ENCODE results near the gene IFI16.
A peak's percentile ranks its signal among the peaks of the same experiment; 100 is the strongest.

Gene IFI16

GRCh38 chr1:158984386-158984785, 25.3 kb upstream of the IFI16 start:
- Histone ChIP-seq H3K9me3 (ENCODE audit: control insufficient read depth in 1 of 2, low read length in 2 of 2) (peaks cover 0 to 4% of the 10 kb centered on the region in 2 donors), H3K27me3 (ENCODE audit: control insufficient read depth in 1 of 2, insufficient read depth in 2 of 2, low read length in 2 of 2) (no peaks in the 10 kb centered on the region), H3K36me3 (ENCODE audit: control insufficient read depth in 1 of 2, insufficient read depth in 2 of 2, low read length in 2 of 2) (no peaks in the 10 kb centered on the region), H3K4me3 (ENCODE audit: low read depth in 1 of 2, low read length in 2 of 2) (no peak overlapping the region), H3K27ac (ENCODE audit: low read depth, low read length) (no peak overlapping the region), H3K4me1 (ENCODE audit: control insufficient read depth in 1 of 2, insufficient read depth in 2 of 2, low read length in 2 of 2) (no peaks in the 10 kb centered on the region), H3K9ac (ENCODE audit: low read depth in 1 of 2, low read length in 2 of 2) (no peak overlapping the region)

- H3K27ac ChIP-seq (ENCODE audit: low read depth, low read length) = no peak overlapping the region
- peaks cover 0 to under 1% of the 10 kb centered on the region in 2 donors for H3K9me3 ChIP-seq (ENCODE audit: control insufficient read depth in 1 of 2, low read length in 2 of 2)
- H3K4me1 ChIP-seq (ENCODE audit: control insufficient read depth in 1 of 2, insufficient read depth in 2 of 2, low read length in 2 of 2) = no peaks in the 10 kb centered on the region
- no peaks in the 10 kb centered on the region for H3K36me3 ChIP-seq (ENCODE audit: control insufficient read depth in 1 of 2, insufficient read depth in 2 of 2, low read length in 2 of 2)
- H3K27me3 ChIP-seq (ENCODE audit: control insufficient read depth in 1 of 2, insufficient read depth in 2 of 2, low read length in 2 of 2) = no peaks in the 10 kb centered on the region
- H3K9ac ChIP-seq (ENCODE audit: low read depth in 1 of 2, low read length in 2 of 2) = no peak overlapping the region
- no peak overlapping the region for H3K4me3 ChIP-seq (ENCODE audit: low read depth in 1 of 2, low read length in 2 of 2)
Measured at GRCh38 chr1:158989424-158989823, 20.3 kb upstream of the IFI16 start.

GRCh38 chr1:158992787-158993312, 16.9 kb upstream of the IFI16 start:
- H3K27ac ChIP-seq (ENCODE audit: low read depth, low read length) = no peak overlapping the region
- H3K36me3 ChIP-seq (ENCODE audit: control insufficient read depth in 1 of 2, insufficient read depth in 2 of 2, low read length in 2 of 2) = no peaks in the 10 kb centered on the region
- H3K9ac ChIP-seq (ENCODE audit: low read depth in 1 of 2, low read length in 2 of 2) = no peak overlapping the region
- H3K4me3 ChIP-seq (ENCODE audit: low read depth in 1 of 2, low read length in 2 of 2) = no peak overlapping the region
- H3K27me3 ChIP-seq (ENCODE audit: control insufficient read depth in 1 of 2, insufficient read depth in 2 of 2, low read length in 2 of 2) = no peaks in the 10 kb centered on the region
- no peaks in the 10 kb centered on the region for H3K9me3 ChIP-seq (ENCODE audit: control insufficient read depth in 1 of 2, low read length in 2 of 2)
- no peaks in the 10 kb centered on the region for H3K4me1 ChIP-seq (ENCODE audit: control insufficient read depth in 1 of 2, insufficient read depth in 2 of 2, low read length in 2 of 2)

GRCh38 chr1:158996998-158997397, 12.7 kb upstream of the IFI16 start:
- Histone ChIP-seq H3K9me3 (ENCODE audit: control insufficient read depth in 1 of 2, low read length in 2 of 2) (no peaks in the 10 kb centered on the region), H3K9ac (ENCODE audit: low read depth in 1 of 2, low read length in 2 of 2) (no peak overlapping the region), H3K4me1 (ENCODE audit: control insufficient read depth in 1 of 2, insufficient read depth in 2 of 2, low read length in 2 of 2) (no peaks in the 10 kb centered on the region), H3K4me3 (ENCODE audit: low read depth in 1 of 2, low read length in 2 of 2) (no peak overlapping the region), H3K36me3 (ENCODE audit: control insufficient read depth in 1 of 2, insufficient read depth in 2 of 2, low read length in 2 of 2) (no peaks in the 10 kb centered on the region), H3K27me3 (ENCODE audit: control insufficient read depth in 1 of 2, insufficient read depth in 2 of 2, low read length in 2 of 2) (no peaks in the 10 kb centered on the region), H3K27ac (ENCODE audit: low read depth, low read length) (no peak overlapping the region)

GRCh38 chr1:158998037-158998780, 11.5 kb upstream of the IFI16 start:
- no peaks in the 10 kb centered on the region for H3K4me1 ChIP-seq (ENCODE audit: control insufficient read depth in 1 of 2, insufficient read depth in 2 of 2, low read length in 2 of 2)
- no peaks in the 10 kb centered on the region for H3K36me3 ChIP-seq (ENCODE audit: control insufficient read depth in 1 of 2, insufficient read depth in 2 of 2, low read length in 2 of 2)
- H3K9ac ChIP-seq (ENCODE audit: low read depth in 1 of 2, low read length in 2 of 2) = peak overlapping the region in 1 of 2 donors; percentile 21
- H3K27ac ChIP-seq (ENCODE audit: low read depth, low read length) = no peak overlapping the region
- peak overlapping the region; percentile 68 to 69 for H3K4me3 ChIP-seq (ENCODE audit: low read depth in 1 of 2, low read length in 2 of 2)
- H3K27me3 ChIP-seq (ENCODE audit: control insufficient read depth in 1 of 2, insufficient read depth in 2 of 2, low read length in 2 of 2) = no peaks in the 10 kb centered on the region
- H3K9me3 ChIP-seq (ENCODE audit: control insufficient read depth in 1 of 2, low read length in 2 of 2) = no peaks in the 10 kb centered on the region

- Histone ChIP-seq H3K27ac (ENCODE audit: low read depth, low read length) (no peak overlapping the region), H3K4me1 (ENCODE audit: control insufficient read depth in 1 of 2, insufficient read depth in 2 of 2, low read length in 2 of 2) (no peaks in the 10 kb centered on the region), H3K27me3 (ENCODE audit: control insufficient read depth in 1 of 2, insufficient read depth in 2 of 2, low read length in 2 of 2) (no peaks in the 10 kb centered on the region), H3K9ac (ENCODE audit: low read depth in 1 of 2, low read length in 2 of 2) (peak overlapping the region in 1 of 2 donors; percentile 21), H3K4me3 (ENCODE audit: low read depth in 1 of 2, low read length in 2 of 2) (peak overlapping the region; percentile 68 to 69), H3K9me3 (ENCODE audit: control insufficient read depth in 1 of 2, low read length in 2 of 2) (no peaks in the 10 kb centered on the region), H3K36me3 (ENCODE audit: control insufficient read depth in 1 of 2, insufficient read depth in 2 of 2, low read length in 2 of 2) (no peaks in the 10 kb centered on the region)
Measured at GRCh38 chr1:158998781-158999161, 10.9 kb upstream of the IFI16 start.

GRCh38 chr1:158999316-159000069, 10.2 kb upstream of the IFI16 start:
- Histone ChIP-seq H3K36me3 (ENCODE audit: control insufficient read depth in 1 of 2, insufficient read depth in 2 of 2, low read length in 2 of 2) (no peaks in the 10 kb centered on the region), H3K27ac (ENCODE audit: low read depth, low read length) (peak overlapping the region; percentile 50), H3K9ac (ENCODE audit: low read depth in 1 of 2, low read length in 2 of 2) (peak overlapping the region; percentile 8 to 16), H3K27me3 (ENCODE audit: control insufficient read depth in 1 of 2, insufficient read depth in 2 of 2, low read length in 2 of 2) (no peaks in the 10 kb centered on the region), H3K4me3 (ENCODE audit: low read depth in 1 of 2, low read length in 2 of 2) (peak overlapping the region; percentile 68 to 69), H3K4me1 (ENCODE audit: control insufficient read depth in 1 of 2, insufficient read depth in 2 of 2, low read length in 2 of 2) (no peaks in the 10 kb centered on the region), H3K9me3 (ENCODE audit: control insufficient read depth in 1 of 2, low read length in 2 of 2) (no peaks in the 10 kb centered on the region)

GRCh38 chr1:159000070-159000409, 9.7 kb upstream of the IFI16 start:
- Histone ChIP-seq H3K9ac (ENCODE audit: low read depth in 1 of 2, low read length in 2 of 2) (peak overlapping the region in 1 of 2 donors; percentile 8), H3K27me3 (ENCODE audit: control insufficient read depth in 1 of 2, insufficient read depth in 2 of 2, low read length in 2 of 2) (no peaks in the 10 kb centered on the region), H3K4me1 (ENCODE audit: control insufficient read depth in 1 of 2, insufficient read depth in 2 of 2, low read length in 2 of 2) (no peaks in the 10 kb centered on the region), H3K27ac (ENCODE audit: low read depth, low read length) (peak overlapping the region; percentile 50), H3K36me3 (ENCODE audit: control insufficient read depth in 1 of 2, insufficient read depth in 2 of 2, low read length in 2 of 2) (no peaks in the 10 kb centered on the region), H3K4me3 (ENCODE audit: low read depth in 1 of 2, low read length in 2 of 2) (peak overlapping the region; percentile 68 to 69), H3K9me3 (ENCODE audit: control insufficient read depth in 1 of 2, low read length in 2 of 2) (no peaks in the 10 kb centered on the region)

GRCh38 chr1:159000625-159001024, 9.1 kb upstream of the IFI16 start:
- Histone ChIP-seq H3K4me1 (ENCODE audit: control insufficient read depth in 1 of 2, insufficient read depth in 2 of 2, low read length in 2 of 2) (no peaks in the 10 kb centered on the region), H3K9me3 (ENCODE audit: control insufficient read depth in 1 of 2, low read length in 2 of 2) (no peaks in the 10 kb centered on the region), H3K27me3 (ENCODE audit: control insufficient read depth in 1 of 2, insufficient read depth in 2 of 2, low read length in 2 of 2) (no peaks in the 10 kb centered on the region), H3K27ac (ENCODE audit: low read depth, low read length) (no peak overlapping the region), H3K4me3 (ENCODE audit: low read depth in 1 of 2, low read length in 2 of 2) (no peak overlapping the region), H3K9ac (ENCODE audit: low read depth in 1 of 2, low read length in 2 of 2) (no peak overlapping the region), H3K36me3 (ENCODE audit: control insufficient read depth in 1 of 2, insufficient read depth in 2 of 2, low read length in 2 of 2) (no peaks in the 10 kb centered on the region)

GRCh38 chr1:159005161-159005560, 4.5 kb upstream of the IFI16 start:
- Histone ChIP-seq H3K9me3 (ENCODE audit: control insufficient read depth in 1 of 2, low read length in 2 of 2) (no peaks in the 10 kb centered on the region), H3K4me3 (ENCODE audit: low read depth in 1 of 2, low read length in 2 of 2) (no peak overlapping the region), H3K27ac (ENCODE audit: low read depth, low read length) (no peak overlapping the region), H3K9ac (ENCODE audit: low read depth in 1 of 2, low read length in 2 of 2) (no peak overlapping the region), H3K36me3 (ENCODE audit: control insufficient read depth in 1 of 2, insufficient read depth in 2 of 2, low read length in 2 of 2) (no peaks in the 10 kb centered on the region), H3K27me3 (ENCODE audit: control insufficient read depth in 1 of 2, insufficient read depth in 2 of 2, low read length in 2 of 2) (no peaks in the 10 kb centered on the region), H3K4me1 (ENCODE audit: control insufficient read depth in 1 of 2, insufficient read depth in 2 of 2, low read length in 2 of 2) (peaks cover 0 to 8% of the 10 kb centered on the region in 2 donors)
